Stimulated activated CD8-positive, alpha-beta memory T cell treated with anti-CD3 and anti-CD28 coated beads, Interleukin-4, amount 100 ng/mL, for 4 hours (primary cell): ENCODE measurements around the gene FITM1.

Experiments
- DNase-seq, 2 donors: peaks; one replicate each; pipeline ENCODE4 v3.0.0-alpha.2; 2020; ENCODE audit warnings: low read depth in 2 of 2, low spot score in 1 of 2

Gene FITM1

DNA sequence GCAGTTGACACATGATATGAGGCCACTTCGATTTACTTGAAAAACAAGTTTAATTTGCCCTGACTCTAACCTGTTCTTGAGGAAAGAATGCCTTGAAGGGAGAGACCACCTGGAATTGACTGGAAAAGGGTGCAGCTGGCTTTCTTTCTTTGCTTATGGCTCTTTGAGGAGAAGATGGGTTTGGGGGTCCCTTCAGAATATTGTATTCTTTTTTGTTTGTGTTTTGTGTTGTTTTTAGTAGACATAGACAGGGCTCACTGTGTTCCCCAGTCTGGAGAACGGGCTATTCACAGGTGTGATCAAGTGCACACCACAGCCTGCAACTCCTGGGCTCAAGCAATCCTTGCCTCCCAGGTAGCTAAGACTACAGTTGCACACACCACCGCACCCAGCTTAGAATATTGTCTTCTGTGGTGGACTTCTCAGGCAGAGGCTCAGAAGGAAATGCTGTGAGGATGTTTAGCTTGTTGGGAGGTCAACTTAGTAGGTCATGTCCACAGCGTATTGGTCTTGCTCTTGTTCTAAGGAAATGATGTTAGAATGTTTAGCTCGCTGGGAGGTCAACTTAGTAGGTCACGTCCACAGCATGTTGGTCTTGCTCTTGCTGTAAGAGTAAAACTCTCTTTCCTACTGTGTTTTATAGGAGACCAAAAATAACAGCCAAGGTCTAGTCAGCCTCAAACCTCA, 14.2 kb upstream of the FITM1 start:
- DNase-seq, result no peak

DNA sequence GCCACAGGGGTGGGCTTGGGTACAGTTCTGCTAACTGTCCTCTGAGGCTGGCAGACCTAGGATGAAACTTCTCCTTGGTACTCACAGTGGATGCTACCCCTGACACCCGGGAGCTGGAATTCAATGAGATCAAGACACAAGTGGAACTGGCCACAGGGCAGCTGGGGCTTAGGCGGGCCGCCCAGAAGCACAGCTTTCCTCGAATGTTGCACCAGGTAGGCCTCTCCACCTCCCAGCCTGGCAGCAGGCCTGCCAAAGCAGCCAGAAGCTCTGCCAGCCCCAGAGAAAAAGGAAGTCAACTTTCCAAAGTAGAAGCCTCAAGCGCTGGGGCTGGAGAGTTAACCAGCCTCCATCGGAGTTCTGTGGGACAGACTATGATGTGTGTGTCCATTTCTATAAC, 13.3 kb upstream of the FITM1 start:
- DNase-seq, result no peak

DNA sequence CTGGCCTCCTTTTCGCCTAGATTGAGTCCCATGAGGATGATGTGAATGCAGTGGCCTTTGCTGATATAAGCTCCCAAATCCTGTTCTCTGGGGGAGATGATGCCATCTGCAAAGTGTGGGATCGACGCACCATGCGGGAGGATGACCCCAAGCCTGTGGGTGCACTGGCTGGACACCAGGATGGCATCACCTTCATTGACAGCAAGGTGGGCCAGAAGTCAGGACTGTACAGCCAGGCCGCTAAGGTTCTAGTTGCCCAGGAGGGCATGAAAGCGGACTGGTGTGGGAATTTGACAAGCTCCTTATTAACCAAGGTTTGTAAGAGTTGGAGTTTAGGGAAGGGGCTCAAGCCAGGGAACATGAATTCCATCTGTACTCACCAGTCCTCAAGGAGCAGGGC, 10.8 kb upstream of the FITM1 start:
- no peak for DNase-seq

DNA sequence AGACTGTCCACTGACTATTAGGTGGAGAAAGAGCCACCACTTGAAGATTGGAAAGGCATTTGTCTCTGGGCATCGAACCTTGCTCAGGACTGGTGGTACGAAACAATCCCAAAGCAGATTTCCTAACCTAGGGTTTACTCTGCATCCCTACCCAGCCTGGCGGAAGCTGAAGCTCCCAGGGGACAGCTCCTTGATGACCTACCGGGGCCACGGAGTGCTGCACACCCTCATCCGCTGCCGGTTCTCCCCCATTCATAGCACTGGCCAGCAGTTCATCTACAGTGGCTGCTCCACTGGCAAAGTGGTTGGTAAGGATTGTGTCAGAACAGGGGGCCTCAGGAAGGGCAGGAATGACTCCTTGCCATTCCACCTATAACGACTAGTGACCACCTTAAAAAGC, 9.2 kb upstream of the FITM1 start:
- no peak for DNase-seq

DNA sequence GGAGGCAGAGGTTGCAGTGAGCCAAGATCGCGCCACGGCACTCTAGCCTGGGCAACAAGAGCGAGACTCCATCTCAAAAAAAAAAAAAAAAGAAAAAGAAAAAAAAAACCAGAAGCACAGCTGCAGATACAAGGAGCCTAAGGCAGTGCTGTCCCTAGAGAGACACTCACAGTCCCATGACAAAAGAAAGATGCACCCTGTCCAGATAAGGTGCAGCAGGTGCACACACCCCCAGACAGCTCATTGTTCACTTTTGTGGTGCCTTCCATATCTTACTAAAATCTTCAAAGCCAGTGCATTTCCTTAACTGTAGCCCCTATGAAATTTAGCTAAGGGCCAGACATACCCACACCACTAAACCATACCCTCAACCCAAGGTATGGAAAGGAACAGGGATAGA, 8.0 kb upstream of the FITM1 start:
- DNase-seq, result no peak

DNA sequence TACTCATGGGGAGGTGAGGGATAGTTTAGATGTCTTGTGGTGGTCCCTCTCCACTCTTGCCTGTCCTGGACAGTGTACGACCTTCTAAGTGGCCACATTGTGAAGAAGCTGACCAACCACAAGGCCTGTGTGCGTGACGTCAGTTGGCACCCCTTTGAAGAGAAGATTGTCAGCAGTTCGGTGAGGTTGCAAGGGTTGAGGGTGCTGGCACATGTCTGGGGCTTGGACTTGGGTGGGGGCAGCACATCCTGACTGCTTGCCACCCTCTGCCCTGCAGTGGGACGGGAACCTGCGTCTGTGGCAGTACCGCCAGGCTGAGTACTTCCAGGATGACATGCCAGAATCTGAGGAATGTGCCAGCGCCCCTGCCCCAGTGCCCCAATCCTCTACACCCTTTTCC, 7.6 kb upstream of the FITM1 start:
- no peak for DNase-seq

DNA sequence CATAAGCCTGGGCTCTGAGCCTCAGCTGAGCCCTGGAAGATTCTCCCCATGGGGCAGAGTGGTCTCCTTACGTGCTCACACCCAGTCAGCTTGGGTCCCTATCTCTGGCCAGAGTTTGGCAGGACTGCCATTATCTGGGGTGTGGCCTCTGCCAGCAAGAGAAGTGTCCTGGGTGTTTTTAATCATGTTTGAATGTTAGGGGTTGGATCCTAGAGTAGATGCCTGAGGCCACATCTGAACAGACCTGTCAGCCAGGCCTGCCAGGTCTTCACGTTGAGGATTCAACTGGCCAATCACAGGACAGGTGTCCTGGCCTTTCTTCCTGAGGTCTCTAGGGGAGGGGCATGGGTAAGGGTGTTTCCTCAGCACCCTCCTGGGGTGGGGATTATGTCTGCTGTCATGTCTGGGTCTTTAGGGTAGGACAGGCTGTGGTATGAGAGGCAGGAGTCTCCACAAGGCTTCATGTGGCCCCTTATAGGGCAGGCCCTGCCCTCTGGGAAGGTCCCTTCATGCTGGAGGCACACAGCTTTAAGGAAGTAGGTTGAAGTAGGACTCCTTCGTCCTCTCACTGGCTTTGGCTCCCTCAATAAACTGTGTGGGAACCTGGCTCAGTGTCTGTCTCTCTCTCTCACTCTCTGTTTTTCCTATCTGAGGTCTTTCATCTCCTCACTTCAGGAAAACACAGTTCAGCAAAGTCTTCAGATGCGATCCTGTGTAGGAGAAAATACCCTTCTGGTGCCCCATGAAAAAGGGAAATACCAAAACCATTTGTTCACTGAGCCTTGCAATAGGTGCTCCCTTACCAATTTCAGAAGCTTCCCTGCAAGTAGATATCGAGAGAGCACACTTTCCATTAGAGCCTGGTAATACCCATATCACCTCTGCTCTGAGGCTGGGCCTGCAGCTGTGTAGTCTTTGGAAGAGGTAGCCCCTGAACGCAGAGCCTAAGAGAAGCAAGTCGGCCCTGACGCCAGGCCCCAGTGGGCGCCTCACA, 6.7 kb upstream of the FITM1 start:
- DNase-seq, result no peak

DNA sequence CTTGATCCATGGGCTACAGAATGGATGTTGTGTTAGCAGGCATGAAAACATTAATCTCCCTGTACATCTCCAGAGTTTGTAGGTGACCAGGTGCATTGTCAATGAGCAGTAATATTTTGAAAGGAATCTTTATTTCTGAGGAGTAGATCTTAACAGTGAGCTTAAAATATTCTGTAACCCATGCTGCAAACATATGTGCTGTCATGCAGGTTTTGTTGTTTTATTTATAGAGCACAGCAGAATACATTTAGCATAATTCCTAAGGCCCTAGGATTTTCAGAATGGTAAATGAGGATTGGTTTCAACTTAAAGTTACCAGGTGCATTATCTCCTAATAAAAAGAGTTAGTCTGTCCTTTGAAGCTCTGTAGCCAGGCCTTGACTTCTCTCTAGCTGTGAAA, 3.5 kb upstream of the FITM1 start:
- no peak for DNase-seq

DNA sequence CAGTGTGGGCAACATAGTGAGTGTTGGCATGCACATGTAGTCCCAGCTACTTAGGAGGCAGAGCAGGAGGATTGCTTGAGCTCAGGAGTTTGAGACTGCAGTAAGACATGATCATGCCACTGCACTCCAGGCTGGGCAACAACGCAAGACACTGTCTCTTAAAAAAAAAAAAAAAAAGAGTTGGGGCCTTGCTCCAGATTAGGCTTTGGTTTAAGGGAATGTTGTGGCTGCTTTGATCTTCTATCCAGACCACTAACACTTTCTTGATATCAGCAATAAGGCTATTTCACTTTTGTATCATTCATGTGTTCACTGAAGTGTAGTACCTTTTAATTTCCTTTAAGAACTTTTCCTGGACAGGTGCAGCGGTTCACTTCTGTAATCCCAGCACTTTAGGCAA, 2.8 kb upstream of the FITM1 start:
- DNase-seq, result no peak

DNA sequence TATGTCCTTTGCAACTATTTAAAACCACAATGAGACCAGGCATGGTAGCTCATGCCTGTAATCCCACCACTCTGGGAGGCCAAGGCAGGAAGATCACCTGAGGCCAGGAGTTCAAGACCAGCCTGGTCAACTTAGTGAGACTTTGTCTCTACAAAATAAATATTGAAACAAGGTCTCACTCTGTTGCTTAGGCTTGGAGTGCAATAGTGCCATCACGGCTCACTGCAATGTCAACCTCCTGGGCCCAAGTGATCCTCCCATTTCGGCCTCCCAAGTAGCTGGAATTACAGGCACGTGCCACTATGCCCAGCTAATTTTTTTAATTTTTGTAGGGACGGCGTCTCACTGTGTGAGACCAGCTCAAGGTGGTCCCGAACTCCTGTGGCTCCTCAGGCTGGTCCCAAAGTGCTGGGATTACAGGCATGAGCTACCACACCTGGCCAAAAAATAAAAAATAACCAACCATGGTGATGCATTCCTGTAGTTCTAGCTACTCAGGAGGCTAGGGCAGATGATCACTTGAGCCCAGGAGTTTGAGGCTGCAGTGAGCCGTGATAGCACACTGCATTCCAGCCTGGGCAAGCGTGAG, 955 bp upstream of the FITM1 start:
- DNase-seq, result no peak

DNA sequence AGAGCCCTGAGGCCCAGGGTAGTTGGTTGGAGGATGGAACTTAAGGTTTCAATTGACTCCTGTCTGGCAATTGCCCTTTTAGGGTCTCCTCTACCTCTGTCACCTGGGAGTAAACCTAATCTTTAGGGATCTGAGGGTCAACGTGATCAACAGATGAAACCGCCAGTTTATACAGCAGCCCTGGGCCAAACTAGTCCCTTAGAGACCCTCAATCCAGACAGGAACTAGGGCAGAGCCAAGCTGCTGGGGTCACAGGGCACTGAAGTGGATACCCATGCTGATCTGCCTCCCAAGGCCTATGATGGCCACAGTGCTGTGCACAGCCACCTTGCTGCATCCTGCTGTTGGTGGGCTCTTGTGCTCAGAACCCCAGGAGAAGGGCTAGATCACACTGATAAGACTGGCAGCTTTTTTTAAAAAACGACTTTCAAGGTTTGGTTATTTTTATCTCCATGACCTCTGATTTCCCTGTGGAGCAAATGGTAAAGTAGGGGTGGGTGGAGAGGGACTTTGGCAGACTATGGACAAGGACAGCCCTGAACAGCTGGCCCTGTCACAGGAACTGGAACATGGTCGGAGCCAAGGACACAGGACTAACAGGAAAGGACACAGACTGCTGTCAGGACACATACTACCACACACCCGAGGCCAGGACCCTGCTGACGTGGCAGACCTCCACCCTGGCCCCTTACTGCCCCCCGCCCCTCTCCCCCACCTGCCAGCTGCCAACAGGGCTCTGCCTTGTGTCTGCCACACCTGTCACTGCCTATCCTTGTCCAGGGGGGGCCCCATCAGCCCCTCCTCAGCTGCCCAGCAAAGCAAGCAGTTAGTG, 474 bp downstream of the FITM1 start:
- DNase-seq, result no peak

DNA sequence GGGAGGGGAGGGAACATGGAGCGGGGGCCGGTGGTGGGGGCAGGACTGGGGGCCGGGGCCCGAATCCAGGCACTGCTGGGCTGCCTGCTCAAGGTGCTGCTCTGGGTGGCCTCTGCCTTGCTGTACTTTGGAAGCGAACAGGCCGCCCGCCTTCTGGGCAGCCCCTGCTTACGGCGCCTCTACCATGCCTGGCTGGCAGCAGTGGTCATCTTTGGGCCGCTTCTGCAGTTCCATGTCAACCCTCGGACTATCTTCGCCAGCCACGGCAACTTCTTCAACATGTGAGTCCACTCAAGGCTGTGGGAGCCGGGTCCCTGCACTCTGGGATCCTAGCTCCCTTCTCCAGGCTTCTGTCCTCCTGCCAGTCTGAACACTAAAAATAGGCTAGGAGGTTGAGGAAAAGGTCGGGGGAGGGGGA, 1.1 kb downstream of the FITM1 start:
- DNase-seq, result no peak

DNA sequence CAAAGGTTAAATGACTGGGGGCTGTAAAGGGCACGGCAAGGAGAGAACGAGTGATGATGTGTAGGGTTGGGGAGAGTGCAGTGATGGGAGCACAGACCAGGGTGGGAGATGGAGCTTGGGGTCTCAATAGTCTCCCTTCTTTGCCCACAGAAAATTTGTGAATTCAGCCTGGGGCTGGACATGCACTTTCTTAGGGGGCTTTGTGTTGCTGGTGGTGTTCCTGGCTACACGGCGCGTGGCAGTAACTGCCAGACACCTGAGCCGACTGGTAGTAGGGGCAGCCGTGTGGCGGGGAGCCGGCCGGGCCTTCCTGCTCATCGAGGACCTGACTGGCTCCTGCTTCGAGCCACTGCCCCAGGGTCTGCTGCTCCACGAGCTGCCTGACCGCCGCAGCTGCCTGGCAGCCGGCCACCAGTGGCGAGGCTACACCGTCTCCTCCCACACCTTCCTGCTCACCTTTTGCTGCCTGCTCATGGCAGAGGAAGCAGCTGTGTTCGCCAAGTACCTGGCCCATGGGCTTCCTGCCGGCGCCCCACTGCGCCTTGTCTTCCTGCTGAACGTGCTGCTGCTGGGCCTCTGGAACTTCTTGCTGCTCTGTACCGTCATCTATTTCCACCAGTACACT, 1.7 kb downstream of the FITM1 start:
- DNase-seq, result no peak

DNA sequence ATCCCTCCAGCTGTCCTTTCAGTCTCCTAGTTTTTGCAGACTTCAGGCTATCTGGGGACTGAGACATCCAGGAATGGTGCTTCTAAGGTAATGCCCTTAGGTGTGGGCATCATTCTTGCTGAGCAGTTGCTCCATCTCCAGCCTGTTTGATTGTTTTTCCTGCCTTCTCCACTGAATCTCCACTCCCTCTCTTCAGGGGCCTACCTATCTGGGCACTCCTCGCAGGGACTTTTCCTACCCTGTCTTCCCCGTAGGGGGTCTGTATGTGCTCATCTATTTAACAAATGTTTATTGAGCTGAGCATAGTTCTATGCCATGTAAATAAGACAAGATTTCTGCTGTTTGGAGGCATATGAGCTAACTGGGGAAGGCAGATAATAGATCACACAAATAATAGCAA, 2.5 kb downstream of the FITM1 start:
- no peak for DNase-seq

DNA sequence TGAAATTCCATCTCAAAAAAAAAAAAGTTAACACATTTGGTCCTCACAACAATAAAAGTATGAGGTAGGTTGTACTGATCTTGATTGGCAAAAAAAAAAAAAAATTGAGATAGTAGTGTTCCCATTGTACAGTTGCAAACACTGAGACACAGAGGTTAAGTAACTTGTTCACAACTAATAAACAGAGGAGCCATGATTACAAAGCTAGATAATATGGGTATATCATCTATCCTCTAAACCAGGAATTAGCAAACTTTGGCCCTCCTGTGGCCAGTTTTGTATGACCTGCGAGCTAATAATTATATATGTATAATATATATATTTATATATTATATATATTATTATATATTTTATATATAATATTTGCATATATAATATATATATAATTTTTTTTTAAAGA, 3.3 kb downstream of the FITM1 start:
- DNase-seq, result no peak

DNA sequence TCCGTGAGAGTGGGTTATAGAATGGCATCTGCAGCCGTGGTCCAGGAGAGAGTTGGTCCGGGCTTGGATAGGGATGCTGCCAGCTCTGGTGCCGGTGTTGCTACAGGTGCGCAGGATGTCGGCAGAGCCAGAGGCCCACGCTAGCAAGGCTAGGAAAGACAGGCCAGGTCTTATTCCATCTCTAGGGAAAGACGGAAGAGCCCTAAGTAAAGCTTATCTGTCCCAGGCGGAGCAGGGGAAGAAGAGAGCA, 5.0 kb downstream of the FITM1 start:
- DNase-seq, result no peak

DNA sequence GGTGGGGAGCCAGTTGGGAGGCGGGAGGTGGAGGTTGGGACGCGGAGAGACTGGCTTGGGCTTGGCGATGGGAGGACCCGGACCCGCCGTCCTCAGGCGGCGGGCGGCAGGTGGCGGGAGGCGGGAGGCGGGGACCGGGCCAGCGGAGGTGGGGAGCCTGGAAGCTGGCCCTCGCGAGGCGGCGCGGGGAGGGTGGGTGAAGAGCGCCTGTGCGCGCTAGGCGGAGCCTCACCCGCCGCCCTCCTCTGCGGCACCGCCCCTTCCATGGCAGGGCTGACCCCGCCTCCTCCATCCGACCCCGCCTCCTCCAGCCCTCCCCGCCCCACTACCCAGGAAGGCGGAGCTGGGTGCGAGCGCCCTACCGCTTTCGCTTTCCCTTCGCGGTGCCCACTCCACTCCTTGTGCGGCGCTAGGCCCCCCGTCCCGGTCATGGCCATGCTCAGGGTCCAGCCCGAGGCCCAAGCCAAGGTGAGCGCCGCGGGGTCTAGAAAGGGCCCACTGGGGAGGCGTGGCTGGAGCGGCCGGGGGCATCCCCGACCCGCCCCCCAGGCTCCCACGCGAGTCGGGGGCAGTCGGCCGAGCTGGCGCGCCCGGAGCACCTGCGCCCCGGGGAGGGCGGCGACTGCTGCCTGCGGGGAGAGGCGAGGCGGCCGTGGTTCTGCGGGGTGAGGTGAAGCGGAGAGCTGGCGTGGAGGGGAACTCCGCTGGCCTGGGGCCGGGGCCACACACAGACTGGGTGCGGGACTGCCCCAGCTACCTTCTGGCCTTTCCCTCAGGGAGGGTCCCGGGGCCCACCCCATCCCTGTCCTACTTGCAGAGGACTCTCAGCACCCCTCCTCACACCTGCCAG, 5.6 kb downstream of the FITM1 start, which contains the start of gene PSME1:
PSME1 (plus strand) TSS at position 361 of the 850 bp plus-strand sequence; CDS start at position 430, 69 bp downstream.
- peak; percentile 86 to 90 for DNase-seq

DNA sequence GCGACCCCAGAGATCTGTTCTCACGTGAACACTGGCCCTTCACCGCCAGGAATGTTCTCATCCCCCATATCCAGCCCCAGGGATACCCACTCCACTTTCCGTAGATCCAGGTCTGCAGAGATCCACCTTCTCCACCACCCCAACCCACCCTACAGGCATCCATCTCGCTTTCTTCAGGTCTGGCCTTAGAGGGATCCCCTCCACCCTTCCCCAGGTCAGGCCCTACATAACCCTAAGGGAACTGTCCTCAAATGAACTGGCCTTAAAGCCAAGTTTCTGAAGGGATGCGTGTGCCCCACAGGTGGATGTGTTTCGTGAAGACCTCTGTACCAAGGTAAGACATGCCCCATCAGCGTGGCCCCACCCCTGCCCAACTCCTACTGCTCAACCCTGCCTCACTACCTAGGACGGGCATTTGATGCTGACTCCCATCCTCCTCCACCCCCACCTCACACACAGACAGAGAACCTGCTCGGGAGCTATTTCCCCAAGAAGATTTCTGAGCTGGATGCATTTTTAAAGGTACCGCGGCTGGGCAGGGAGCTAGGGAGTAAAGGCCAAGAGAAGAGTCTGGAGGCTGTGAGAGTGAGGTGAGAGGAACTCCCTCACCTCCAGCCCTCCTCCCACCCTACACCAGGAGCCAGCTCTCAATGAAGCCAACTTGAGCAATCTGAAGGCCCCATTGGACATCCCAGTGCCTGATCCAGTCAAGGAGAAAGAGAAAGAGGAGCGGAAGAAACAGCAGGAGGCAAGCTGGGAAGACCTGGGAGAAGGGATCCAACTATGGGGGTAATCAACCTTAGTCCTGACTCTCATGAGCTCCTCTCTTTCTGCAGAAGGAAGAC, 6.4 kb downstream of the FITM1 start:
- DNase-seq, result no peak
